GM12873 (cell line): ENCODE results near the gene MIPOL1.

ENCODE experiments used
- TF ChIP-seq, protein P1 (sequence below): IDR thresholded peaks from 2 replicates; pipeline ENCODE4 v1.5.1; 2012; ENCODE audit warnings: low read depth, mild to moderate bottlenecking, moderate library complexity, low read length, control low read depth; ENCODE audit not compliant: insufficient read depth; ENCODE audit errors: missing control alignments

MIPOL1 gene

DNA sequence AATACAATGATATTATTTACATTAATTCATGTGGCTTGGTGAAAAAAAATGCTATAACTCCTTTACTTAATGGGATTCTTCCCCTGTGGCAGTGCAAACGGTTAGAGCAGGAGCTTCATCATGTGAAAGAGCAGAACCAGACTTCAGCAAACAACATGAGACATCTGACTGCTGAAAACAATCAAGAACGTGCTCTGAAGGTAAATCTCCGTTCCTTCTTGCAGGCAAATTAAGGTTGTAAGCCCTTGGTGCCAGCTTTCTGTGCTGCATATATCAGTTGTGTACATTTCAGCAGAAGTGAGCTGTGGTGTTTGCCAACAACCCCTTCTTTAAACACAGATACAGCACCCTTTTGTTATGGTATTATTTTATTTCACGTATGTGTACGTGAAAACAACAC, 171.7 kb downstream of the MIPOL1 start:
- TF ChIP-seq, protein P1, sequence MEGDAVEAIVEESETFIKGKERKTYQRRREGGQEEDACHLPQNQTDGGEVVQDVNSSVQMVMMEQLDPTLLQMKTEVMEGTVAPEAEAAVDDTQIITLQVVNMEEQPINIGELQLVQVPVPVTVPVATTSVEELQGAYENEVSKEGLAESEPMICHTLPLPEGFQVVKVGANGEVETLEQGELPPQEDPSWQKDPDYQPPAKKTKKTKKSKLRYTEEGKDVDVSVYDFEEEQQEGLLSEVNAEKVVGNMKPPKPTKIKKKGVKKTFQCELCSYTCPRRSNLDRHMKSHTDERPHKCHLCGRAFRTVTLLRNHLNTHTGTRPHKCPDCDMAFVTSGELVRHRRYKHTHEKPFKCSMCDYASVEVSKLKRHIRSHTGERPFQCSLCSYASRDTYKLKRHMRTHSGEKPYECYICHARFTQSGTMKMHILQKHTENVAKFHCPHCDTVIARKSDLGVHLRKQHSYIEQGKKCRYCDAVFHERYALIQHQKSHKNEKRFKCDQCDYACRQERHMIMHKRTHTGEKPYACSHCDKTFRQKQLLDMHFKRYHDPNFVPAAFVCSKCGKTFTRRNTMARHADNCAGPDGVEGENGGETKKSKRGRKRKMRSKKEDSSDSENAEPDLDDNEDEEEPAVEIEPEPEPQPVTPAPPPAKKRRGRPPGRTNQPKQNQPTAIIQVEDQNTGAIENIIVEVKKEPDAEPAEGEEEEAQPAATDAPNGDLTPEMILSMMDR, result no peak

DNA sequence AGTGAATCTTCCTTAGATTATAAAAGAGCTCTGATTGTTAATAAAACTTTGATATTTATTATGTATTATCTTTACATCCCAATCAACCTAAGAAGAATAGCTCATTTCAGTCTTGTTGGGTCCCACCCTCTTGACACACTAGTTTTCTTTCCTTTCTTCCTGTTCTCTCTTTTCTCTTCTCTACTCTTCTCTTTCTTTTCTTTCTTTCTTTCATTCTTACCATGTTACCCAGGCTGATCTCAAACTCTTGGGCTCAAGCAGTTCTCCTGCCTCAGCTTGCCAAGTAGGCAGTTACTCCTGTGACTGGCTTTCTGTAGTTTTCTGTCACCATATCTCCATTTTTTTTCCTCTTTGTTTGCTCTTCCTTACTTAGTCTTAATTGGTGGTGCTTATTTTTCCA, 177.8 kb downstream of the MIPOL1 start:
- TF ChIP-seq, protein P1, result no peak

DNA sequence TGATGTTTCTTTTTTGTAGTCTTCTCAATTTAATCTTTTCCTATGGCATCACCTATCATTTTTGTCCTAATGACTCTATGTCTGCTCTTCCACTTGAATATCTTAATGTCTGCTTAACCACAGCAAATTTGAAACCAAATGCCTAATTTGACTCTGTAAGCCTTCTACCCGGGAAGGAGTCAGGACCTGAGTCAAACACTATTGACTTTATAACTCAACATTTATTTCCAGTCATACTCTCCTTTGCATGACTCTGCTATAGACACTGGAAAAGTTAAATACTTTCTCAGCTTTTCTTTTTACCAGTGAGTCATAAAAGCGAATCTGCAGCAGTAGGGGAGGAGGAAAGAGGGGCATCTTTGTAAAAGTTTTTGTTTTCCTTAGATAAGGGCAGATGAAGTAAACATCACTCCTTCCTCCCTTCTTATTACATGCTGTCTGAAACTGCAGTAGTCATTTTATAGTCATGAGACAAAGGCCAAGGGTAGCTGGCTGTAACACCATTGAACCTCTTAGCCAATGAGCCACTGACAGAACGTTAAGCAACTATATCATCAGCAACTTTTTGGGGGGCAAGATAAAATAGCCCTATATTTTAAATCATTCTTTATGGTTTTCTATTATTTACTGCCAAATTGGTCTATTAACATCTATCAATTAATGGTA, 179.3 kb downstream of the MIPOL1 start:
- TF ChIP-seq, protein P1, result no peak

DNA sequence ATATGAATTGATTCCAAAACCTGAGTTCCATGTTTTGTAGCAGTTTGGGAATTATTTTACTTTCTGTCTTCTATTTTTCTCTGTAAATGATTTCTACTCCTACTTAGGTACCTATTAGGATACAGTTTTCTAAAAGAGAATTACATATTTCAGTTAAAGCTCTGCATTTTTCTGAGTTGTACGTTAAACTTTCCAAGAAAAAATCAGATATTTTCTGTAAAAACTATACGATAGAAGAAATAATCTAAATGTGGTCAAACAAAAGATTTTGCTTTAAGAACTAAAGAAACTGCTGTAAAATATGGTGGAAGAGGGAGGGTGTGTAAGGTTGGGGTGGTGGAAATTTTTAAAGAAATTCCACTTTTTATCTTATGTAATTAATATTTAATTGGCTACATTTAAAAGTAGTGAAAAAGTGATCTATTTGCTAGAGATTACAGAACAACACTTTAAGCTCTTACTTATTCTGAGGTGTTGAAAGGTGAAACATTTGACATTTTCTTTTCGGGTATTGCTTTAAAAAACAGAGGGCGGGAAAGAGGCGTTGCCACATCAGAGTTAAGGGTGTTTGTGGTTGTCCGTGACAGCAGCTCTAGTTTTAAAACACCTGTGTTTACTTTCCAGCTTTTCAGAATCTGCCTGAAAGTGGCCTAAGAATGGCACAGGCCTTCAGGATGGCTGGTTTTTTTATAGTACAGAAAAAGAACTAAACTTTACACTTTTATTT, 187.3 kb downstream of the MIPOL1 start:
- TF ChIP-seq, protein P1, result no peak

DNA sequence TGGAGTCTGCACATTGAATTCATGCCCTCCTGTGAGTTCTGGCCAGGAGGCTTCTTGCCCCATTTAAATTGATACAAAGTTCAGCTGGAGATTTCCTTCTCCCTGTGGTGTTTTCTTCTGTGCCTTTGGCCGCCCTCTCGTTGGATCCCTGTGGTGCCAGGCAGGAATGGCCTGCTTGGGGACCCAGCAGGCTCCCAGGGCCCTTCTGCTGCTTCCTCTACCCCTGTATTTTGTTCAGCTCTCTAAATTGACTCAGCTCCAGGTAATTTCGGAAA, 200.1 kb downstream of the MIPOL1 start:
- TF ChIP-seq, protein P1, result no peak

DNA sequence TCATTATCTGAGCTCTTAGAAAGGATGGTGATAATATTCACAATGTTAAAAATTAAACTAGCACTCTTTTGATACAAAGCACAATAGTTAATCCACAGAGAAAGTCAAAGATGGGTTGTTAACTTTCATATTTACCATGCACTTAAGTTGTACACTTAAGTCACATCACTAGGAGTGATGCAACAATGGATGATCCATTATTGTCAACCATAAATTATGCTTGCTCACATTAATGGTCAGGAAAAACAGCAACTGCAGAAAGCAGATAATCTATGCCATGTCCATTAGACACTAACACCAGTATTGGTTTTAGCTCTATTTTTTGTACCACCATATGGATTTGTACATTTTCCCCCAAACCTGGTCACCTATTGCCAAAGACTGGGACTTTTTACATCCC, 201.8 kb downstream of the MIPOL1 start:
- TF ChIP-seq, protein P1, result no peak

DNA sequence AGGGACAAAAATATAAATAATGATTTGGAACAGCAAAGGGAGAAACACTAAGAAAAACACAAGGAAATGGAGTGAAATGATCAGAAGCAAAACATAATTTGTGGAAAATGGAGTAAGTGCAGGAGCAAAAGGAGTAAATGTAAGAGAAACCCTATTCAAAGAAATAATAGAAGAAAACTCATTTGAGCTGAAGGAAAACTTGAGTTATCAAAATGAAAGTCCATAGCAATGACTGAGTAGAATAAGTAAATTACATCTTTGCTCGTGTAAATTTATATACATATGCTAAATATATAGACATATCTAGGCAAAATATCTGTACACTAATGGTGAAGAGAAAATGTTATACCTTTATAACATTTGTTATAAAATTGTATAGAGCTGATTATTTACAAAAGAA, 203.4 kb downstream of the MIPOL1 start:
- TF ChIP-seq, protein P1, result no peak
